Tibial nerve (tissue), 4 donors: Measurements from ENCODE around the gene CCBE1. TPM values are rescaled to one million over a fixed set of nuclear protein-coding genes. Genes with fewer than 3 reads are reported as not detected.

Experiments used
- DNase-seq, 2 donors: peaks; one replicate each; pipeline ENCODE4 v3.0.0-alpha.2; 2019; ENCODE audit warnings: low spot score in 2 of 2
- H3K27ac ChIP-seq, 4 donors: fragments of 200-600 bp; sonication (generic) in 3 of 4; one replicate each; pipeline ENCODE4 v1.5.1; 2017 to 2019; ENCODE audit warnings: mild to moderate bottlenecking in 1 of 4
- H3K27me3 ChIP-seq, 2 donors: fragments of 200-600 bp; sonication (generic) in 1 of 2; one replicate each; pipeline versions ENCODE4 v1.5.1 to v1.6.0; 2017 to 2019
- H3K36me3 ChIP-seq, 3 donors: fragments of 200-600 bp; sonication (generic); one replicate each; pipeline ENCODE4 v1.5.1; 2018 to 2019
- H3K4me1 ChIP-seq, 4 donors: fragments of 200-600 bp; sonication (generic) in 3 of 4; one replicate each; pipeline ENCODE4 v1.5.1; 2017 to 2019
- H3K4me3 ChIP-seq, 4 donors: fragments of 200-600 bp; sonication (generic) in 3 of 4; one replicate each; pipeline ENCODE4 v1.5.1; 2017 to 2019; ENCODE audit warnings: mild to moderate bottlenecking in 1 of 4, moderate library complexity in 1 of 4
- H3K9me3 ChIP-seq, 4 donors: fragments of 200-600 bp; sonication (generic) in 3 of 4; one replicate each; pipeline ENCODE4 v1.5.1; 2017 to 2019
- EP300 ChIP-seq, 2 donors: sonication (generic); formaldehyde crosslinking; IDR thresholded peaks; one replicate each; pipeline ENCODE4 v1.6.1; 2017; ENCODE audit warnings: antibody characterized with exemption in 2 of 2, mild to moderate bottlenecking in 1 of 2
- POLR2A ChIP-seq, 2 donors: fragments of 450-650 bp; IDR thresholded peaks; one replicate each; pipeline ENCODE4 v1.6.1; 2017; ENCODE audit warnings: antibody characterized with exemption in 2 of 2, mild to moderate bottlenecking in 2 of 2, moderate library complexity in 2 of 2
- WGBS, 2 donors: methylation state at CpG; one replicate each; pipeline ENCODE4 v1.1.5; 2018; 5-methylcytosine and 5-hydroxymethylcytosine counted together
- total RNA-seq, 4 donors: library from RNA; depleted of rRNA; stranded (reverse); fragments of >200 nt; gene quantifications; one replicate each; pipeline ENCODE4 v1.1.0, GENCODE V29; 2016
- TF ChIP-seq, protein P1 (sequence below), 5 experiments: fragments of 200-600 bp in 3 of 5; fragments of 450-650 bp in 2 of 5; sonication (generic) in 3 of 5; IDR thresholded peaks; one replicate each; pipeline ENCODE4 v1.5.1; 2016 to 2019; ENCODE audit warnings: antibody characterized with exemption in 5 of 5, mild to moderate bottlenecking in 3 of 5, moderate library complexity in 2 of 5

Gene CCBE1
- total RNA-seq, 4 donors from 2014 or later, result 0.30 to 3.9 (median 1.3) TPM

- no peak overlapping the region for H3K27ac ChIP-seq
- no peaks in the 10 kb centered on the region for H3K9me3 ChIP-seq
- DNase-seq, result no peak
- H3K4me3 ChIP-seq, result no peak overlapping the region
- TF ChIP-seq, protein P1, sequence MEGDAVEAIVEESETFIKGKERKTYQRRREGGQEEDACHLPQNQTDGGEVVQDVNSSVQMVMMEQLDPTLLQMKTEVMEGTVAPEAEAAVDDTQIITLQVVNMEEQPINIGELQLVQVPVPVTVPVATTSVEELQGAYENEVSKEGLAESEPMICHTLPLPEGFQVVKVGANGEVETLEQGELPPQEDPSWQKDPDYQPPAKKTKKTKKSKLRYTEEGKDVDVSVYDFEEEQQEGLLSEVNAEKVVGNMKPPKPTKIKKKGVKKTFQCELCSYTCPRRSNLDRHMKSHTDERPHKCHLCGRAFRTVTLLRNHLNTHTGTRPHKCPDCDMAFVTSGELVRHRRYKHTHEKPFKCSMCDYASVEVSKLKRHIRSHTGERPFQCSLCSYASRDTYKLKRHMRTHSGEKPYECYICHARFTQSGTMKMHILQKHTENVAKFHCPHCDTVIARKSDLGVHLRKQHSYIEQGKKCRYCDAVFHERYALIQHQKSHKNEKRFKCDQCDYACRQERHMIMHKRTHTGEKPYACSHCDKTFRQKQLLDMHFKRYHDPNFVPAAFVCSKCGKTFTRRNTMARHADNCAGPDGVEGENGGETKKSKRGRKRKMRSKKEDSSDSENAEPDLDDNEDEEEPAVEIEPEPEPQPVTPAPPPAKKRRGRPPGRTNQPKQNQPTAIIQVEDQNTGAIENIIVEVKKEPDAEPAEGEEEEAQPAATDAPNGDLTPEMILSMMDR (IDR thresholded peaks at IDR 0.05), result no peak
- no peak for TF ChIP-seq POLR2A (IDR thresholded peaks at IDR 0.05)
- no peak for TF ChIP-seq EP300 (IDR thresholded peaks at IDR 0.05)
- no peaks in the 10 kb centered on the region for H3K36me3 ChIP-seq
- H3K27me3 ChIP-seq, result no peaks in the 10 kb centered on the region
- peaks cover 0 to 2% (median 0%) of the 10 kb centered on the region in 4 donors for H3K4me1 ChIP-seq
- 87 to 91% methylated on average over 5 to 6 of the region's 6 CpGs for WGBS, 2 donors
Measured at GRCh38 chr18:59501920-59502273, 195.3 kb downstream of the CCBE1 start.

- Histone ChIP-seq H3K27ac (no peak overlapping the region), H3K36me3 (no peaks in the 10 kb centered on the region), H3K4me1 (peaks cover 0 to 2% (median 0%) of the 10 kb centered on the region in 4 donors), H3K27me3 (no peaks in the 10 kb centered on the region), H3K9me3 (no peaks in the 10 kb centered on the region), H3K4me3 (no peak overlapping the region)
- TF ChIP-seq, protein P1 (IDR thresholded peaks at IDR 0.05), result no peak
- TF ChIP-seq POLR2A (IDR thresholded peaks at IDR 0.05) (no peak), EP300 (IDR thresholded peaks at IDR 0.05) (no peak)
- no peak for DNase-seq
Measured at GRCh38 chr18:59500765-59501164, 196.5 kb downstream of the CCBE1 start.

GRCh38 chr18:59498506-59499086 is 198.6 kb downstream of the CCBE1 start:
- Histone ChIP-seq H3K36me3 (no peaks in the 10 kb centered on the region), H3K27ac (no peak overlapping the region), H3K9me3 (no peaks in the 10 kb centered on the region), H3K4me3 (no peak overlapping the region), H3K4me1 (peaks cover 0 to 2% (median 0%) of the 10 kb centered on the region in 4 donors), H3K27me3 (no peaks in the 10 kb centered on the region)
- DNase-seq, result no peak
- TF ChIP-seq POLR2A (IDR thresholded peaks at IDR 0.05), result no peak
- TF ChIP-seq, protein P1 (IDR thresholded peaks at IDR 0.05), result no peak
- no peak for TF ChIP-seq EP300 (IDR thresholded peaks at IDR 0.05)
- WGBS, 2 donors, result 73 to 85% methylated on average over 4 of the region's 4 CpGs

DNA sequence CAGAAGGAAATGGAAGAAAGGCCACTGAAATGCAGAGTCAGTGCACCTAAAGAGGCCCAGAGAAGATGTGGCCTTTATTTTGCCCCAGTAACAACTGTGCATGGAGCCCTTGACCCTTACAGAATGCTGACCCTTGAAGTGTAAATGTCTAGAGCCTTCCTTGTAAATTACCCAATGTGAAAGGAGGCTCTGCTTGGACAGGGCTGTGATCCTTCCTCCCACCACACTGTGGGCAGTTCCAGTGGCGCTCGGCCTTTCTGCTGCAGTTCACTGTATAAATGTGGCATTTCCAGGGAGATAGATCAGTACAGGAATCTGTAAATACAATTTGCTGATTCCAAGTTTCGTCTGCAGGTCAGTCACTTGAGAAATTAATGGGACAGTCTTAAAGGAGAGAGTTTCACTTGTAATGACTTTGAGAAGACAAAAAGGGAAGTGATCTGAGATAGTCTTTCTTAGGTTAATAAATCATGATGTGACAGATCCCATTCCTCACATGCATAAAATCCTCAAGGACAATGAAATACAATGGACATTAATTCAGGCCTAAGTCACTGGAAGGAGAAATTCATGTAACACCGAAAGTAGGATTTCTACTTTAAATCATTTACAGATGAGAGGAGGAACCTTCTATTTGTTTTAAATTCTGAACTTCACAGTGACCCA is 204.3 kb downstream of the CCBE1 start:
- Histone ChIP-seq H3K36me3 (no peaks in the 10 kb centered on the region), H3K27me3 (no peaks in the 10 kb centered on the region), H3K9me3 (no peaks in the 10 kb centered on the region), H3K4me1 (no peaks in the 10 kb centered on the region), H3K4me3 (no peak overlapping the region), H3K27ac (no peak overlapping the region)
- WGBS, 2 donors, result 70 to 73% methylated on average over 4 of the region's 4 CpGs
- DNase-seq, result no peak
- TF ChIP-seq POLR2A (IDR thresholded peaks at IDR 0.05), result no peak
- no peak for TF ChIP-seq EP300 (IDR thresholded peaks at IDR 0.05)
- TF ChIP-seq, protein P1 (IDR thresholded peaks at IDR 0.05), result no peak

- H3K27me3 ChIP-seq, result no peaks in the 10 kb centered on the region
- H3K4me1 ChIP-seq, result peaks cover 0 to 4% (median 0%) of the 10 kb centered on the region in 4 donors
- H3K27ac ChIP-seq, result no peak overlapping the region
- TF ChIP-seq, protein P1 (IDR thresholded peaks at IDR 0.05), result no peak
- TF ChIP-seq EP300 (IDR thresholded peaks at IDR 0.05) (no peak), POLR2A (IDR thresholded peaks at IDR 0.05) (no peak)
- no peaks in the 10 kb centered on the region for H3K9me3 ChIP-seq
- no peak overlapping the region for H3K4me3 ChIP-seq
- no peaks in the 10 kb centered on the region for H3K36me3 ChIP-seq
- 82 to 84% methylated on average over 2 of the region's 2 CpGs for WGBS, 2 donors
- no peak for DNase-seq
Measured at GRCh38 chr18:59488899-59489298, 208.3 kb downstream of the CCBE1 start.
